Aorta (tissue), 5 donors: ENCODE data around the gene ZNF667. TPM values are rescaled to one million over a fixed set of nuclear protein-coding genes. Genes with fewer than 3 reads are reported as not detected.

Source experiments
- ATAC-seq: fragments of 200-7000 bp; cut with Tn5 transposase; one replicate; pipeline ENCODE4 v1.9.1; 2022; ENCODE audit warnings: moderate library complexity; ENCODE audit not compliant: low FRiP score
- DNase-seq, 2 donors: peaks; one replicate each; pipeline ENCODE4 v3.0.0-alpha.2; 2020
- H3K27ac ChIP-seq, 2 donors: one replicate each; pipeline ENCODE4 v1.5.1; 2013; ENCODE audit warnings: low read length in 2 of 2, mild to moderate bottlenecking in 2 of 2, moderate library complexity in 2 of 2, control low read depth in 1 of 2, inconsistent platforms in 1 of 2, low read depth in 1 of 2
- H3K27me3 ChIP-seq, 2 donors: one replicate each; pipeline ENCODE4 v1.6.1; 2013; ENCODE audit warnings: control low read depth in 1 of 2, low read length in 1 of 2, mild to moderate bottlenecking in 1 of 2, moderate library complexity in 1 of 2; ENCODE audit not compliant: insufficient read depth in 2 of 2, control insufficient read depth in 1 of 2
- H3K36me3 ChIP-seq, 2 donors: one replicate each; pipeline ENCODE4 v1.6.1; 2013; ENCODE audit warnings: control low read depth in 1 of 2, low read length in 1 of 2, mild to moderate bottlenecking in 1 of 2; ENCODE audit not compliant: insufficient read depth in 2 of 2, control insufficient read depth in 1 of 2
- H3K4me1 ChIP-seq, 2 donors: one replicate each; pipeline ENCODE4 v1.6.1; 2013; ENCODE audit warnings: low read length in 2 of 2, control low read depth in 1 of 2, mild to moderate bottlenecking in 1 of 2, moderate library complexity in 1 of 2; ENCODE audit not compliant: insufficient read depth in 2 of 2, control insufficient read depth in 1 of 2
- H3K4me3 ChIP-seq, 2 donors: one replicate each; pipeline ENCODE4 v1.5.1; 2013; ENCODE audit warnings: low read length in 2 of 2, control low read depth in 1 of 2, mild to moderate bottlenecking in 1 of 2
- H3K9me3 ChIP-seq: one replicate; pipeline ENCODE4 v1.6.1; 2013; ENCODE audit warnings: mild to moderate bottlenecking, low read length; ENCODE audit not compliant: control insufficient read depth
- WGBS, 2 donors: extraction: QIAGEN DNeasy Blood & Tissue Kit; methylation state at CpG; one replicate each; pipeline ENCODE4 v1.1.7; 2013; 5-methylcytosine and 5-hydroxymethylcytosine counted together
- intact Hi-C, 2 donors: fragments of 100-400 bp; cut with DNase I; formaldehyde crosslinking; loops; one replicate each; pipeline versions ENCODE4 v1.14.2 to v1.15.0; 2022
- long read RNA-seq, 2 donors: library from polyadenylated mRNA; unstranded; transcript quantifications; one replicate each; pipeline ENCODE4 v2.0.0, GENCODE V29; 2020 to 2021
- polyA plus RNA-seq, 2 donors: library from polyadenylated mRNA; stranded (reverse); fragments of 200-250 nt; gene quantifications; one replicate each; pipeline ENCODE4 v1.2.3, GENCODE V29; 2013
- total RNA-seq, 2 donors: library from RNA; stranded (reverse); fragmentation: NEBNext Ultra II Directional; extraction: Animal tissue kit (Norgen Biotek cat#: 25700); gene quantifications; one replicate each; pipeline ENCODE4 v1.2.1, GENCODE V29; 2021
- donor health status: healthy with polysubstance abuse.
- donor health status: Bipolar disorder and iron deficiency.
- donor health status: DM: no; HTN: no; CAD: no.
- donor health status: DM: no; HTN: no; CAD: no.
- donor health status: DM: yes; HTN: yes; CAD: no.

The ZNF667 gene
- total RNA-seq (1 to 10 TPM; 3.0 to 7.0 TPM), polyA plus RNA-seq (1 to 10 TPM; 2.8 to 5.6 TPM)
- long read RNA-seq, donor 1, transcript ZNF667-201 (5 exons, 3,832 nt) = major isoform, 8 of 11 reads
- long read RNA-seq, donor 1, partial matches to known transcripts = 0 of 11 reads
- long read RNA-seq, donor 1, other reads (novel, unspliced or antisense) = 3 of 11 reads
- long read RNA-seq, donor 2, partial matches to known transcripts = 0 of 4 reads
- long read RNA-seq, donor 2, other reads (novel, unspliced or antisense) = 2 of 4 reads

GRCh38 chr19:56476651-56477428 lies at the start of gene ZNF667:
Gene ZNF667, minus strand, starts transcription at chr19:56477345. Its CDS starts 14,975 bp downstream, at chr19:56462370.
- no peak within 1 kb of the TSS for H3K27ac ChIP-seq
- H3K27me3 ChIP-seq = no peaks in the 10 kb centered on the region
- H3K4me1 ChIP-seq = peaks cover 0 to 3% of the 10 kb centered on the region in 2 donors
- ATAC-seq (peak; percentile 4), DNase-seq (peak in 1 of 2 donors; percentile 47)
- no peaks in the 10 kb centered on the region for H3K36me3 ChIP-seq
- H3K9me3 ChIP-seq = peaks cover 8% of the 10 kb centered on the region
- peak within 1 kb of the TSS; percentile 49 to 54 for H3K4me3 ChIP-seq
- 1% methylated on average over 50 to 69 of the region's 69 CpGs for WGBS, 2 donors
- intact Hi-C loops = loop anchor here in 1 of 2 donors (5.0 kb wide), 1 partner anchor 75 kb away; the partner anchor contains the start of gene ZNF583

- peak overlapping the region in 1 of 2 donors; percentile 20 for H3K4me3 ChIP-seq
- no peak overlapping the region for H3K27ac ChIP-seq
- WGBS, 2 donors = 96 to 97% methylated on average over 4 of the region's 4 CpGs
- ATAC-seq (no peak), DNase-seq (no peak)
- no peaks in the 10 kb centered on the region for H3K4me1 ChIP-seq
- H3K36me3 ChIP-seq = peaks cover 4 to 24% of the 10 kb centered on the region in 2 donors
- intact Hi-C loops = no loop called here
- no peaks in the 10 kb centered on the region for H3K27me3 ChIP-seq
- peaks cover 33% of the 10 kb centered on the region for H3K9me3 ChIP-seq
Measured at GRCh38 chr19:56525214-56525860, 48.2 kb upstream of the ZNF667 start.

- intact Hi-C loops = no loop called here
- H3K27me3 ChIP-seq = no peaks in the 10 kb centered on the region
- 3% methylated on average over 17 of the region's 17 CpGs for WGBS, 2 donors
Measured at GRCh38 chr19:56508290-56508778, 31.2 kb upstream of the ZNF667 start.

GRCh38 chr19:56507446-56508289 lies 30.5 kb upstream of the ZNF667 start, which contains the start of gene ZNF471:
Gene ZNF471, plus strand, starts transcription at chr19:56507855. Its CDS starts 3,717 bp downstream, at chr19:56511572.
- intact Hi-C loops = no loop called here
- DNase-seq (peak; percentile 99 to 100), ATAC-seq (peak; percentile 100)
- Histone ChIP-seq H3K27me3 (no peaks in the 10 kb centered on the region), H3K27ac (peak within 1 kb of the TSS in 1 of 2 donors; percentile 95), H3K4me1 (no peaks in the 10 kb centered on the region), H3K36me3 (no peaks in the 10 kb centered on the region), H3K4me3 (peak within 1 kb of the TSS; percentile 42 to 70), H3K9me3 (peaks cover 2% of the 10 kb centered on the region)
- 0 to 1% methylated on average over 71 to 74 of the region's 74 CpGs for WGBS, 2 donors

More at GRCh38 chr19:56508290-56508778, 31.2 kb upstream of the ZNF667 start:
- H3K4me1 ChIP-seq = no peaks in the 10 kb centered on the region
- H3K4me3 ChIP-seq = peak overlapping the region; percentile 42 to 70
- ATAC-seq (no peak), DNase-seq (no peak)
- H3K36me3 ChIP-seq = no peaks in the 10 kb centered on the region
- H3K9me3 ChIP-seq = no peaks in the 10 kb centered on the region
- H3K27ac ChIP-seq = peak overlapping the region in 1 of 2 donors; percentile 95

- Histone ChIP-seq H3K4me1 (no peaks in the 10 kb centered on the region), H3K36me3 (peaks cover 0 to 2% of the 10 kb centered on the region in 2 donors), H3K4me3 (no peak overlapping the region), H3K27me3 (no peaks in the 10 kb centered on the region), H3K27ac (no peak overlapping the region), H3K9me3 (peaks cover 8% of the 10 kb centered on the region)
- no peak for DNase-seq
- ATAC-seq = no peak
- intact Hi-C loops = no loop called here
- 89 to 90% methylated on average over 2 of the region's 2 CpGs for WGBS, 2 donors
Measured at GRCh38 chr19:56504581-56504980, 27.4 kb upstream of the ZNF667 start.

- Histone ChIP-seq H3K4me3 (no peak overlapping the region), H3K27me3 (no peaks in the 10 kb centered on the region), H3K36me3 (peaks cover 7 to 16% of the 10 kb centered on the region in 2 donors), H3K4me1 (no peaks in the 10 kb centered on the region), H3K27ac (no peak overlapping the region), H3K9me3 (peaks cover 18% of the 10 kb centered on the region)
- WGBS, 2 donors = 74 to 76% methylated on average over 3 of the region's 3 CpGs
- intact Hi-C loops = no loop called here
- DNase-seq = no peak
- ATAC-seq = no peak
Measured at GRCh38 chr19:56491399-56491798, 14.3 kb upstream of the ZNF667 start.

- Histone ChIP-seq H3K27me3 (no peaks in the 10 kb centered on the region), H3K27ac (no peak overlapping the region), H3K9me3 (peaks cover 11% of the 10 kb centered on the region), H3K4me3 (peak overlapping the region; percentile 49 to 54), H3K36me3 (no peaks in the 10 kb centered on the region), H3K4me1 (peaks cover 0 to 3% of the 10 kb centered on the region in 2 donors)
- ATAC-seq (peak; percentile 96), DNase-seq (peak; percentile 94 to 97)
- intact Hi-C loops = loop anchor here in 1 of 2 donors (5.0 kb wide), 1 partner anchor 75 kb away; the partner anchor contains the start of gene ZNF583
- 1% methylated on average over 80 of the region's 80 CpGs for WGBS, 2 donors
Measured at GRCh38 chr19:56477429-56478338, 539 bp upstream of the ZNF667 start.
